ENCODE measurements around the gene SNX8. TPM values are rescaled to one million over a fixed set of nuclear protein-coding genes. Genes with fewer than 3 reads are reported as not detected.

SNX8 gene
- total and polyA plus RNA-seq, 2 donors (not counting 1 experiment from before 2014, with no cell fraction given) = 64.4 to 126 TPM

DNA sequence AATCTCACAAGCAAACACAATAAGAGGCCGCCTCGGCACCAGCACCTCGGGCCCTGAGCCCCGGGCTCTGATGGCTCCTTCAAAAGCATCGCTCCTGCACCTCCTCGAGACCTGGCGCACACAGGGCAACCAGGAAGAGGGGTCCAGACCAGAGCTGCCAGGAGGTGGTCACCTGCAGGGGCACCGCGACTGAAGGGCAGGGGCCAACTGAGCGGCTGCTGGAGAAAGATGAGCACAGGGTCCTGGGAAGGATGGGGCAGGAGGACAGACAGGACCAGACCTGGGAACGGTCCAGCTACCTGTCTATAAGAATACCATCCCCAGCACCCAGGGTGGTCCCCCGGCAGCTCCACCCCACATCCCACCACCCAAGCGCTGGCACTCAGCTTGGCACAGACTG, 102.3 kb downstream of the SNX8 start:
- CTCF ChIA-PET = interaction anchor here (0.5 to 2.2 kb wide), 3 partner anchors 136 to 550 kb away, joined by 3 to 11 read pairs (median 3); partner anchors contain the start of gene EIF3B
- intact Hi-C loops (cut with micrococcal nuclease) = no loop called here
- Mint-ChIP-seq H3K4me1 (peaks cover 6% of the 10 kb centered on the region), H3K9me3 (ENCODE audit: insufficient read depth) (no peaks in the 10 kb centered on the region), H3K27ac (no peak overlapping the region), H3K4me3 (no peak overlapping the region), H3K27me3 (no peaks in the 10 kb centered on the region)
- Histone ChIP-seq H3K9me3 (ENCODE audit: control extremely low read depth in 1 of 3, control insufficient read depth in 2 of 3, insufficient read depth in 1 of 3, low read length in 2 of 3) (peaks cover 0 to 4% (median 0%) of the 10 kb centered on the region in 3 donors), H3K27ac (ENCODE audit: low read length in 2 of 2) (no peak overlapping the region), H2AFZ (ENCODE audit: insufficient read depth, low read depth, low read length, poor library complexity, severe bottlenecking) (no peak overlapping the region), H4K20me1 (ENCODE audit: control insufficient read depth, insufficient read depth, low read length, poor library complexity, severe bottlenecking) (no peaks in the 10 kb centered on the region), H3K4me2 (replicated peaks; ENCODE audit: low read depth, low read length, poor library complexity, severe bottlenecking) (no peak overlapping the region), H3K9ac (ENCODE audit: low read length) (no peak overlapping the region), H3K4me1 (ENCODE audit: control insufficient read depth in 2 of 2, insufficient read depth in 2 of 2, low read length in 2 of 2) (peaks cover 0 to 5% of the 10 kb centered on the region in 2 donors), H3K4me3 (ENCODE audit: control extremely low read depth in 1 of 5, extremely low read depth in 1 of 5, insufficient read depth in 1 of 5, low read depth in 2 of 5, low read length in 4 of 5) (no peak overlapping the region), H3K79me2 (ENCODE audit: control insufficient read depth, insufficient read depth, low read length) (no peaks in the 10 kb centered on the region), H3K36me3 (replicated peaks in 1 of 2; ENCODE audit: control extremely low read depth in 1 of 2, control insufficient read depth in 1 of 2, extremely low read depth in 1 of 2, insufficient read depth in 2 of 2, low read length in 1 of 2) (peaks cover 0 to 61% of the 10 kb centered on the region in 2 experiments), H3K27me3 (replicated peaks in 1 of 4; ENCODE audit: control extremely low read depth in 1 of 4, control insufficient read depth in 3 of 4, insufficient read depth in 4 of 4, low read length in 3 of 4) (no peaks in the 10 kb centered on the region)
- POLR2A ChIA-PET = no interaction called here
- DNase-seq (no peak), ATAC-seq (ENCODE audit: low read depth) (no peak)
- 96% methylated on average over 12 of the region's 13 CpGs for WGBS (ENCODE audit: insufficient coverage)
- TF ChIP-seq EZH2 (IDR thresholded peaks at IDR 0.05; ENCODE audit: borderline replicate concordance, insufficient read depth, low read depth, low read length, poor library complexity, severe bottlenecking) = no peak
- TF ChIP-seq, protein P1, sequence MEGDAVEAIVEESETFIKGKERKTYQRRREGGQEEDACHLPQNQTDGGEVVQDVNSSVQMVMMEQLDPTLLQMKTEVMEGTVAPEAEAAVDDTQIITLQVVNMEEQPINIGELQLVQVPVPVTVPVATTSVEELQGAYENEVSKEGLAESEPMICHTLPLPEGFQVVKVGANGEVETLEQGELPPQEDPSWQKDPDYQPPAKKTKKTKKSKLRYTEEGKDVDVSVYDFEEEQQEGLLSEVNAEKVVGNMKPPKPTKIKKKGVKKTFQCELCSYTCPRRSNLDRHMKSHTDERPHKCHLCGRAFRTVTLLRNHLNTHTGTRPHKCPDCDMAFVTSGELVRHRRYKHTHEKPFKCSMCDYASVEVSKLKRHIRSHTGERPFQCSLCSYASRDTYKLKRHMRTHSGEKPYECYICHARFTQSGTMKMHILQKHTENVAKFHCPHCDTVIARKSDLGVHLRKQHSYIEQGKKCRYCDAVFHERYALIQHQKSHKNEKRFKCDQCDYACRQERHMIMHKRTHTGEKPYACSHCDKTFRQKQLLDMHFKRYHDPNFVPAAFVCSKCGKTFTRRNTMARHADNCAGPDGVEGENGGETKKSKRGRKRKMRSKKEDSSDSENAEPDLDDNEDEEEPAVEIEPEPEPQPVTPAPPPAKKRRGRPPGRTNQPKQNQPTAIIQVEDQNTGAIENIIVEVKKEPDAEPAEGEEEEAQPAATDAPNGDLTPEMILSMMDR (IDR thresholded peaks at IDR 0.05) = no peak

DNA sequence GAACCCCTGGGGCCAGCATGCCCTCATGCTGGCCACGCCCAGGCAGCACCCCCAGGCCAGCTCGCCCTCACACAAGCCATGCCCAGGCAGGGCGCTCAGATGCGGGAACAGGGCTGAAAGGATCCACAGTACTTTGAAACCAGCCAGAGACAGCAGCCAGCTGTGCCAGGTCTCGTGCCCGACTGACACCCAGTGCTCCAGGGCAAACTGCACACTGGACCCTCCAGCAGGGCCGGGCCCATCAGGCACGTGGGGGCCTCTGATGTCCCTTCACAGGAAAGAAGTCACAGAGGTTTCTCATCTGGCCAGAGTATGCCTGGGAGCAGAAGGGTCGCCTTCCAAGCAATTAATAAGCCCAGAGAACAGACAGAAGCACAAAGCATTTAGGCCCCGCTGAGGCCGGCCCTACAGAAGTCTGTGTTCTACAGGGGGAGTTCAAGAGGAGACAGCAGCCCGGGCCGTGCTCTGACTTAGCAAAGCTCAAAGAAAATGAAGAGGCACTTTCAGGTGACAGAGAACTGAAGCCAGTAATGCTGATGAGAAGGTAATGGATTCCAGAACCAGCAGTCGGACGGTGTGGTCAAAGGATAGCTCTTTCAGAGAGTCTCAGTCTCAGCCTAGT, 102.9 kb downstream of the SNX8 start:
- CTCF ChIA-PET = interaction anchor here (0.5 to 2.2 kb wide), 3 partner anchors 137 to 549 kb away, joined by 3 to 11 read pairs (median 3); partner anchors contain the start of gene EIF3B
- POLR2A ChIA-PET = no interaction called here
- H3K79me2 ChIP-seq (ENCODE audit: control insufficient read depth, insufficient read depth, low read length) = no peaks in the 10 kb centered on the region
- peaks cover 6% of the 10 kb centered on the region for H3K4me1 Mint-ChIP-seq
- H4K20me1 ChIP-seq (ENCODE audit: control insufficient read depth, insufficient read depth, low read length, poor library complexity, severe bottlenecking) = no peaks in the 10 kb centered on the region
- H3K27ac Mint-ChIP-seq = no peak overlapping the region
- H3K4me3 ChIP-seq (ENCODE audit: control extremely low read depth in 1 of 5, extremely low read depth in 1 of 5, insufficient read depth in 1 of 5, low read depth in 2 of 5, low read length in 4 of 5) = no peak overlapping the region
- DNase-seq (no peak), ATAC-seq (ENCODE audit: low read depth) (no peak)
- H3K9me3 ChIP-seq (ENCODE audit: control extremely low read depth in 1 of 3, control insufficient read depth in 2 of 3, insufficient read depth in 1 of 3, low read length in 2 of 3) = peaks cover 0 to 4% (median 0%) of the 10 kb centered on the region in 3 donors
- H3K9me3 Mint-ChIP-seq (ENCODE audit: insufficient read depth) = no peaks in the 10 kb centered on the region
- 97% methylated on average over 15 of the region's 15 CpGs for WGBS (ENCODE audit: insufficient coverage)
- no peak overlapping the region for H3K4me3 Mint-ChIP-seq
- intact Hi-C loops (cut with micrococcal nuclease) = no loop called here
- H3K36me3 ChIP-seq (replicated peaks in 1 of 2; ENCODE audit: control extremely low read depth in 1 of 2, control insufficient read depth in 1 of 2, extremely low read depth in 1 of 2, insufficient read depth in 2 of 2, low read length in 1 of 2) = peaks cover 0 to 56% of the 10 kb centered on the region in 2 experiments
- H3K27ac ChIP-seq (ENCODE audit: low read length in 2 of 2) = no peak overlapping the region
- no peak overlapping the region for H2AFZ ChIP-seq (ENCODE audit: insufficient read depth, low read depth, low read length, poor library complexity, severe bottlenecking)
- no peak for TF ChIP-seq EZH2 (IDR thresholded peaks at IDR 0.05; ENCODE audit: borderline replicate concordance, insufficient read depth, low read depth, low read length, poor library complexity, severe bottlenecking)
- TF ChIP-seq, protein P1 (IDR thresholded peaks at IDR 0.05) = no peak
- no peaks in the 10 kb centered on the region for H3K27me3 Mint-ChIP-seq
- no peak overlapping the region for H3K9ac ChIP-seq (ENCODE audit: low read length)
- H3K27me3 ChIP-seq (replicated peaks in 1 of 4; ENCODE audit: control extremely low read depth in 1 of 4, control insufficient read depth in 3 of 4, insufficient read depth in 4 of 4, low read length in 3 of 4) = no peaks in the 10 kb centered on the region
- H3K4me1 ChIP-seq (ENCODE audit: control insufficient read depth in 2 of 2, insufficient read depth in 2 of 2, low read length in 2 of 2) = peaks cover 0 to 5% of the 10 kb centered on the region in 2 donors
- H3K4me2 ChIP-seq (replicated peaks; ENCODE audit: low read depth, low read length, poor library complexity, severe bottlenecking) = no peak overlapping the region

Data from B cell (primary cell).